IPS-15b (cell line): ENCODE results near the gene PAM.

Experiments
- H3K27me3 ChIP-seq: one replicate; pipeline ENCODE4 v1.6.1; 2013; ENCODE audit warnings: low read length; ENCODE audit not compliant: control insufficient read depth, insufficient read depth
- H3K36me3 ChIP-seq: one replicate; pipeline ENCODE4 v1.6.1; 2013; ENCODE audit warnings: low read length; ENCODE audit not compliant: control insufficient read depth, insufficient read depth
- H3K4me1 ChIP-seq: one replicate; pipeline ENCODE4 v1.6.1; 2013; ENCODE audit warnings: mild to moderate bottlenecking, low read length; ENCODE audit not compliant: control insufficient read depth, insufficient read depth
- H3K4me3 ChIP-seq: one replicate; pipeline ENCODE4 v1.5.1; 2013; ENCODE audit warnings: low read depth, low read length
- H3K9ac ChIP-seq: one replicate; pipeline ENCODE4 v1.6.1; 2013; ENCODE audit warnings: low read depth, mild to moderate bottlenecking, low read length
- H3K9me3 ChIP-seq: one replicate; pipeline ENCODE4 v1.6.1; 2013; ENCODE audit warnings: mild to moderate bottlenecking, low read length; ENCODE audit not compliant: control insufficient read depth, insufficient read depth

The PAM gene

DNA sequence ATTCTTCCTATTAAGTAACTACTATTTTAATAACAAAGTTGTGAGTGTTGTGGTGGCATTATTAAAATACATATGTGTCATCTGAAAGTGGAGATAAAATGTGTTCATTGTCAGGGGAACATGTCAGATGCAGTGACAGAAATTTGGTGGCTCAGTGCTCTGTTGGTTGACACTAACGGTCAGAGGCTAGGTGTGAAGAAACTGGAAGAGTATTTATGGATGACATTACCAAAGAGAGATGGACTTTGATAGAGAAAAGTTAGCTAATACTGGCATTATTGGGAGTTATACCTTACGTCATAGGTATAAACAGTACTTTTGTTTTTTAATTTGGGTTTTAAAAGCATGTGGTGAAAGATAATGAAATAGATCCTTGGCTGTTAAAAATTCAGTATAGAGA, 33.7 kb downstream of the PAM start:
- no peak overlapping the region for H3K9ac ChIP-seq

DNA sequence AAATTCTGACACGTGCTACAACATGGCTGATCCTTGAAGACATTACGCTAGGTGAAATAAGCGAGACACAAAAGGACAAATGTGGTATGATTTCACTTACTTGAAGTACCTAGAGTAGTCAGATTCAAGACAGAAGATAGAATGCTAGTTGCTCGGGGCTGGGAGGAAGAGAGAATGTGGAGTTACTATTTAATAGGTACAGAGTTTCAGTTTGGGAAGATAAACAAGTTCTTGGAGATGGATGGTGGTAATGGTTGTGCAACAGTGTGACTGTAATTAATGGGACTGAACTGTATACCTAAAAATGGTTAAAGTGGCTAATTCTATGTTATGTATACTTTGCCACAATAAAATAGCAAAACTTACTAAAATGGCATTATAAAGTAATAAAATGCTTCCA, 34.4 kb downstream of the PAM start:
- Histone ChIP-seq H3K4me1 (peaks cover 6% of the 10 kb centered on the region), H3K9me3 (no peaks in the 10 kb centered on the region), H3K4me3 (no peak overlapping the region), H3K9ac (no peak overlapping the region), H3K27me3 (no peaks in the 10 kb centered on the region), H3K36me3 (no peaks in the 10 kb centered on the region)

More for the DNA sequence above, 33.7 kb downstream of the PAM start:
- Histone ChIP-seq H3K27me3 (no peaks in the 10 kb centered on the region), H3K36me3 (no peaks in the 10 kb centered on the region), H3K4me3 (no peak overlapping the region), H3K4me1 (no peaks in the 10 kb centered on the region), H3K9me3 (no peaks in the 10 kb centered on the region)

DNA sequence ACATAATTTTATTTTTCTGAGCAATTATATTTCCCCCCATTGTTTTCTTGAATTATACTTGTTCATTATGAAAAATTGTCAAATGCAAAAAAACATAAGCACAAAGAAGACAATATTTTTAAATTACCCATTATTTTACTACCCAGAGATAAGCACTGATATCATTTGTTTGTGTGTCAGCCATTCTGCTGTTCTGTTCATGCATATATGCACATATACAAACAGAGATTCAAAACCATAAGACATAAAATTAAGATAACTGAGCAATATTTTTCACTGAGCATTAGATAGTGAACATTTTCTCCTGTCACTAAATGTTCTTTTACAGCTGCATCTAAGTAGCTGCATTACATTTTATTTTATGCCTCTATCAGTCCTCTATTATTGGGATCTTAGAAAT, 35.6 kb downstream of the PAM start:
- Histone ChIP-seq H3K4me1 (peaks cover 16% of the 10 kb centered on the region), H3K36me3 (no peaks in the 10 kb centered on the region), H3K9me3 (no peaks in the 10 kb centered on the region), H3K4me3 (no peak overlapping the region), H3K27me3 (no peaks in the 10 kb centered on the region), H3K9ac (no peak overlapping the region)

DNA sequence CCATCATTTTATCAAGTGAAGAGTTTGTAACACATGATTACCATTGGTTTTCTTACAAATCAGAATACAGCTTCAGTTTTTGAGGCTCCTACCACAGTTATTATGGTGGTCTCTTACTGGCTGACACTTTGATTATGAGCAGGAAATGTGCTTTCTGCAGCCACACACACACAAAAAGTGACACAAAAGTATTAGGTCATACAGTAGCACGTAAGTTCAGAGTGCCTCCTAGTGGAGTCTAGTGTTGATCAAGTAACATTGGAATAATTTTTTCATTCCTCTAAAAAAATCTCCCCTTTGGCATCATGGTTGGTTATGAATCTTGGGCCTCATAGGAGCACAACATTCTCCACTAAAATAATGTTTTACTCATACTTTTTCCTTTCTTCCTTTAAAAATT, 37.6 kb downstream of the PAM start:
- no peaks in the 10 kb centered on the region for H3K27me3 ChIP-seq
- no peaks in the 10 kb centered on the region for H3K36me3 ChIP-seq
- no peaks in the 10 kb centered on the region for H3K9me3 ChIP-seq
- peaks cover 25% of the 10 kb centered on the region for H3K4me1 ChIP-seq
- no peak overlapping the region for H3K9ac ChIP-seq
- no peak overlapping the region for H3K4me3 ChIP-seq

DNA sequence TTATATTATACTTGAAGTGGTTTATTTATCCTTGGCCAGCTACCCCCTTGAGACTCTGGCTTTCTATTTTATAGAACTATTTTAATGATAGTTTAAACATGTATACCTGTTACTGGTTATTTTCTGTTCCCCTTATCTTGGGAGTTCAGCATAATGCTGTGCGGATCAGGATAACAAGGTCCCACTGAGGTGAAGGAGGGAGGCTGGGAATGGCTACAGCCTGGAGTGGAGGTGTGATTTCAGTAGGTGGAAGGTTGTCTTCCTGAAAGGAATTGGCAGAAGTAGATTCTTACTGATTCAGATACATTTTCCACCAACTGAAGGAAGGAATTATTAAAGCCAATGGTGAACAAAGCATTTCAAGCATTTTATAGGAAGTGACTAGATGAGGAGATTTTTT, 38.9 kb downstream of the PAM start:
- H3K36me3 ChIP-seq, result no peaks in the 10 kb centered on the region
- peaks cover 32% of the 10 kb centered on the region for H3K4me1 ChIP-seq
- H3K27me3 ChIP-seq, result no peaks in the 10 kb centered on the region
- no peaks in the 10 kb centered on the region for H3K9me3 ChIP-seq
- H3K4me3 ChIP-seq, result no peak overlapping the region
- H3K9ac ChIP-seq, result no peak overlapping the region

DNA sequence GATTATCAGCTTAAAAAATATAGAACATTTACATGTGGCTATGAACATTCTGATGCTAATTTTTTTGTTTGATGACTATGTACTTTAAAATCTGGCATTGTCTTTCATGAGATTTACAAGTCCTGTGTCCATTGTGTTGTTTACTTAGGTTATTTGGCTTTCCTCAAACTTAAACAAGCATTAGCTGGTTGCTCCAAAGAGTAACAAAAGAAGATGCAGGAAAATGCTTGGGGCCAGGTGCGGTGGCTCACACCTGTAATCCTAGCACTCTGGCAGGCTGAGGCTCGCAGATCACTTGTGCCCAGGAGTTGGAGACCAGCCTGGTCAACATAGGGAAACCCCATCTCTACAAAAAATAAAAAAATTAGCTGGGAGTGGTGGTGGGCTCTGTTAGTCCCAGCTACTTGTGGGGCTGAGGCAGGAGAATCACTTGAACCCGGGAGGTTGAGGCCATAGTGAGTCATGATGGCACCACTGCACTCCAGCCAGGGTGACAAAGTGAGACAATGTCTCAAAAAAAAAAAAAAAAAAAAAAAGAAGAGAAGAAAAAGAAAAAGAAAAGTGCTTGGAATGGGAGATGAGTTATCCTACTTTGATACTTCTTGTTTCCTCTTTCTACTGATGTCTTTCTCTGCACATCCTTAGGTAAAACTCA, 39.7 kb downstream of the PAM start:
- Histone ChIP-seq H3K36me3 (no peaks in the 10 kb centered on the region), H3K9me3 (no peaks in the 10 kb centered on the region), H3K4me1 (peaks cover 33% of the 10 kb centered on the region), H3K27me3 (no peaks in the 10 kb centered on the region), H3K9ac (no peak overlapping the region), H3K4me3 (no peak overlapping the region)

DNA sequence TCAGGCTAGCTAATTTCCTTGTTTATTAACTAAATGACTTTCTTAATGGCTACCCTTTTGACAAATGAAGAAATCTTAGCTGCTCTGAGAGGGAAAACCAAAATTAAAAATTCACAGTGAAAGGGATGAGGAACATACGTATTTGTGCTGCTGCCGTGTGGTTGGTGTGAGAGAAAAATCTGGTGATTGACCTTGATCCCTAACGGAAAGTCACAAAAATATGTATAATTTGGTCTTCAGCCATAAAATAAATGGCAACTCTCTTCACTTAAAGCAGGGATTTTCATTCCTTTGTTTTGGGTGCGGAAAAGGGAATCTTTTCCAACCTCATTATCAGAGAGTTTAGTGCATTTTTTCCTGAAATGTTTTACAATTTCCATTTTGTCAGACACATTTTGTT, 40.4 kb downstream of the PAM start:
- Histone ChIP-seq H3K4me1 (peaks cover 36% of the 10 kb centered on the region), H3K4me3 (no peak overlapping the region), H3K9me3 (no peaks in the 10 kb centered on the region), H3K36me3 (no peaks in the 10 kb centered on the region), H3K9ac (no peak overlapping the region), H3K27me3 (no peaks in the 10 kb centered on the region)

DNA sequence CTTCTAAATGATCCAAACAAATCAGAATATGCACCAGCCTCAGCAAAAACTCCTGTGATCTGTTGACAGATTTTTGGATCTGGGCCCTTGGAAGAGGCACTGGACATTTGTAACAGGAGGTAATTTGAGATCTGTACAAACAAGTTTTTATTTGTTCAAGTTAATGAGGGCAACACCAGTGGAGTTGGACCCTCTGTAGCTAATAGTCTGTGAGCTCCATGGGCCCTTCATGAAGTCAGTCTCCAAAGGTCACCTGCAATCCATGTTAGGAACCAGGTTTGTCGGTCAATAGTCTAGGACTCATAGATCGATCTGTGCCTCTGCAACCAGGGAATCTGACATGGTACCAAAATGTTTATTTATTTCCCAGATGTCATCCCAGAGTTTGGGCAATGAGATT, 40.9 kb downstream of the PAM start:
- no peaks in the 10 kb centered on the region for H3K36me3 ChIP-seq
- no peaks in the 10 kb centered on the region for H3K27me3 ChIP-seq
- H3K9ac ChIP-seq, result no peak overlapping the region
- H3K4me1 ChIP-seq, result peaks cover 36% of the 10 kb centered on the region
- no peaks in the 10 kb centered on the region for H3K9me3 ChIP-seq
- H3K4me3 ChIP-seq, result no peak overlapping the region

DNA sequence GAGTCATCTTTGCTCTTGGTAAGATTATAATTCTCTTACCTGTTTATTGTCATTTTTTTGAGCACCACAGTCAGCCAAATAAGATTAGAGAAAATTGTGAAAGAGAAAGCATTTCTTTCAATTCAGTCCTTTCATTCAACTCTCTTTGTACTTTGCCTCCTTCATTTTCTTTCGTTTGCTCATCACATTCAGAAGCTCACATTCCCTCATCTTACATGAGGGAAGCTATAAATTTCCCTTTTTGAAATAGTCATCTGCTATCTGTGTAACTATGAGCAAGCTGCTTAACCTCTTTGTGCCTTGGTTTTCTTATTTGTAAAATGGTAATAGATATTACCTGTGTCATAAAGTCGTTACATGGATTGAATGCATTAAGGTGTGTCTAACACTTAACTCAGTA, 41.4 kb downstream of the PAM start:
- Histone ChIP-seq H3K36me3 (no peaks in the 10 kb centered on the region), H3K9ac (no peak overlapping the region), H3K4me1 (peaks cover 36% of the 10 kb centered on the region), H3K27me3 (no peaks in the 10 kb centered on the region), H3K4me3 (no peak overlapping the region), H3K9me3 (no peaks in the 10 kb centered on the region)

DNA sequence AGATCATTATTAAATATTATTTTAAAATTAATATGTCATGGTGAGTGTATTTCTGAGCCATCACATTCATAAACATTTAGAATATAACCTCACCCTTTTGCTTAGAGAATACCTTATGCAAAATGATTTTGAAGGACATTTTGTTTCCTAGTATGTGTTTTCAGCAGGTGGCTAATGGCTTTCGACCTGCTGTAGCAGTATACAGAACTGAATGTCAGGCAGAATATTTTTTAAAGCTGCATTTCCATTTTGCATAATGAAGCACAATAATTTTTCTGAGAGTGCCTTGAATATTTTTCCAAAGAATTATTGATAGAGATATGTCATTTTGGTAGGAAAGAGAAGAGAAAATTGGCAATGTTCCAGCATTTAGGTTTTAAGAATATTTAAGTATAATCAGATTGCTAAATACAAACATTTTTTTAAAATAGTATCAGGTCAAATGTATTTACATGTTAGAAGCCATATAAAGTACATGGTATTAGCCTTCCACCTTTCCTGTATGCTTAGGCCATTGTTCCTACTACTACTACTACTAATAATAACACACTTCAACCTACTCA, 42.3 kb downstream of the PAM start:
- no peaks in the 10 kb centered on the region for H3K27me3 ChIP-seq
- H3K9ac ChIP-seq, result no peak overlapping the region
- no peaks in the 10 kb centered on the region for H3K36me3 ChIP-seq
- no peaks in the 10 kb centered on the region for H3K9me3 ChIP-seq
- no peak overlapping the region for H3K4me3 ChIP-seq
- H3K4me1 ChIP-seq, result peaks cover 36% of the 10 kb centered on the region

DNA sequence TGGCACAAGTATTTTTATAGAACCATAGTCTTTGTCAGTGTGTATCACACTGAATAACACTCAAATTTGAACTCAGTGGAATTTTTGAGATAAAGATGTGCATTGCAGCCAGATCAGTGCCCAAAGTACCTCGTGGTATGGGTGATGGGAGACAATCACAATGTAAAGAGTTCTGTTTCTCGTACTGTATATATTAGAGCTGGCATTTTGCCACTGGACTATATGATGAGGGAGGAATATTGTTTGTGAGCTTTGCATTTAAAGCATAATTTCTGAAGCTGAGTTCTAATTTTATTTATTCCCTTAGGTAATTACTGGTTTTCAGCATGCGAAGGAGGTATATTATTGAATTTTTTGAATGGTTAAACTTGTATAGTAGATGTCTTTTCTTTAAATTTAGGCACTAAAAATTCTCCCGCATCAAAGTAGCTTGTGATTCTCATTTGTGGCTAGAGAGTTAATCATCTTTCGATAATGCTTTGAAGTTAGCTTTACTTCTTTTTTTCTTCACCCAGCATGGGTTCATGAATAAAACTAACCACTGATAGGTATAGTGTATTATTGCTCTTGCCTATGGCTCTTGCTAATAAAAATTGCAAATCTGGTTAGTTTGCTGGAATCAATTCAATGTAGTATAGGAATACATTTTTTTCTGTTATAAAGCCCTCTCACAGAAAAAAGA, 43.1 kb downstream of the PAM start:
- peaks cover 36% of the 10 kb centered on the region for H3K4me1 ChIP-seq
- no peaks in the 10 kb centered on the region for H3K9me3 ChIP-seq
- no peak overlapping the region for H3K4me3 ChIP-seq
- H3K9ac ChIP-seq, result no peak overlapping the region
- no peaks in the 10 kb centered on the region for H3K36me3 ChIP-seq
- no peaks in the 10 kb centered on the region for H3K27me3 ChIP-seq

DNA sequence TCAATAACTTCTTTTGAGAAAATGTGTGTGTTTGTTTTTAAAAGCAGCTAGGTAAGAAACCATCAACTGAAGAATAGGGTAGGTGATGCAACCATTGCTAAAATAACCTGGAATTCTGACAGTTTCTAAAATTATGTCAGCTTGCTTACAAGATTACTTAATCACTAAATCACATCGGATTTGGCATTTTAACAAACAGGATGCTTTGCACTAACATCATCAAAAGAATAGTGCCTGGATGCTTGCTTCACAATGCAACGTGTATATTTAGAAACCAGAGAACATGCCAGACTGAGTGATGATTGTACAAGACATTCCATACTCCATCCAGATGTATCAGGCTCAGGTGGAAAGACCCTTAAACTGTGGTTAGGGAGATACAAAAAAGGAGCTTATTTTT, 43.9 kb downstream of the PAM start:
- Histone ChIP-seq H3K36me3 (no peaks in the 10 kb centered on the region), H3K9me3 (no peaks in the 10 kb centered on the region), H3K4me1 (peaks cover 34% of the 10 kb centered on the region), H3K27me3 (no peaks in the 10 kb centered on the region), H3K4me3 (no peak overlapping the region), H3K9ac (no peak overlapping the region)
